Upper lobe of left lung (tissue), 4 donors: ENCODE measurements around the gene GTF2IRD1.

ENCODE experiments used
- CTCF ChIP-seq, 6 experiments: fragments of 450-650 bp in 4 of 6; fragments of 200-600 bp in 2 of 6; sonication (generic) in 2 of 6; IDR thresholded peaks; one replicate each; pipeline ENCODE4 v1.5.1; 2016 to 2019; ENCODE audit warnings: antibody characterized with exemption in 6 of 6
- POLR2A ChIP-seq, 4 donors: fragments of 450-650 bp; IDR thresholded peaks; one replicate each; pipeline ENCODE4 v1.5.1; 2016 to 2017; ENCODE audit warnings: antibody characterized with exemption in 4 of 4, mild to moderate bottlenecking in 2 of 4

- no peak for TF ChIP-seq CTCF (IDR thresholded peaks at IDR 0.05)
- no peak for TF ChIP-seq POLR2A (IDR thresholded peaks at IDR 0.05)
Measured at GRCh38 chr7:74570533-74571156, 116.9 kb downstream of the GTF2IRD1 start.
